H1 (cell line): ENCODE measurements around the gene NTMT1. TPM values are rescaled to one million over a fixed set of nuclear protein-coding genes. Genes with fewer than 3 reads are reported as not detected.
A peak's percentile ranks its signal among the peaks of the same experiment; 100 is the strongest.

Experiments
- CTCF ChIA-PET: fragments of 300-600 bp; sonication (Branson Sonifier 250); formaldehyde crosslinking; loops from one replicate; lab custom pipeline; 2021; ENCODE audit not compliant: partially characterized antibody; lab: Charles Lee
- POLR2A ChIA-PET: fragments of 300-600 bp; sonication (Branson Sonifier 250); formaldehyde crosslinking; loops from one replicate; lab custom pipeline; 2021; ENCODE audit warnings: inconsistent platforms; ENCODE audit not compliant: partially characterized antibody; lab: Charles Lee
- DNase-seq, 2 experiments: peaks; one replicate each; pipeline versions ENCODE4 v3.0.0 to v3.0.0-alpha.2; 2010 to 2022; ENCODE audit warnings: low spot score in 2 of 2, low read depth in 1 of 2, mixed read lengths in 1 of 2
- FAIRE-seq: peaks from 2 replicates; lab custom pipeline; 2011; peaks lifted over from hg19 to GRCh38; lab: Jason Lieb, UNC
- H2AFZ ChIP-seq: 2 replicates; pipeline ENCODE4 v1.8.1; 2012; ENCODE audit warnings: low read length, inconsistent platforms
- H2AK5ac ChIP-seq: 2 replicates; pipeline ENCODE4 v1.6.1; 2013; ENCODE audit warnings: low read depth, low read length
- H2BK120ac ChIP-seq: replicated peaks from 2 replicates; pipeline ENCODE3; 2013; ENCODE audit warnings: low read depth, low read length, inconsistent platforms
- H2BK12ac ChIP-seq: 2 replicates; pipeline ENCODE4 v1.6.1; 2013; ENCODE audit warnings: low read depth, low read length
- H2BK15ac ChIP-seq: 2 replicates; pipeline ENCODE4 v1.6.1; 2013; ENCODE audit warnings: low read length
- H2BK20ac ChIP-seq: 2 replicates; pipeline ENCODE4 v1.6.1; 2013; ENCODE audit warnings: low read length
- H2BK5ac ChIP-seq: 2 replicates; pipeline ENCODE4 v1.6.1; 2013; ENCODE audit warnings: low read depth, low read length
- H3K14ac ChIP-seq: 2 replicates; pipeline ENCODE4 v1.6.1; 2013; ENCODE audit warnings: inconsistent platforms; ENCODE audit not compliant: insufficient read length
- H3K18ac ChIP-seq: 2 replicates; pipeline ENCODE4 v1.6.1; 2013; ENCODE audit warnings: low read length; ENCODE audit errors: extremely low read depth
- H3K23ac ChIP-seq: 2 replicates; pipeline ENCODE4 v1.6.1; 2013; ENCODE audit warnings: inconsistent platforms; ENCODE audit not compliant: insufficient read length
- H3K23me2 ChIP-seq: 2 replicates; pipeline ENCODE4 v1.6.1; 2013; ENCODE audit warnings: low read depth, low read length
- H3K27ac ChIP-seq: 2 replicates; pipeline ENCODE4 v1.6.1; 2011; ENCODE audit warnings: low read depth, low read length, inconsistent platforms
- H3K27me3 ChIP-seq, 4 experiments: replicated peaks in 1 of 4; 1 replicate in 1 of 4; 2 replicates in 3 of 4; pipeline versions ENCODE4 v1.6.1 to v1.8.1; 2011 to 2013; ENCODE audit warnings: low read length in 3 of 4, mild to moderate bottlenecking in 3 of 4, inconsistent platforms in 2 of 4, mixed read lengths in 2 of 4, moderate library complexity in 1 of 4; ENCODE audit not compliant: control insufficient read depth in 3 of 4, insufficient read depth in 3 of 4; ENCODE audit errors: extremely low read depth in 1 of 4
- H3K36me3 ChIP-seq, 4 experiments: 2 replicates each; pipeline versions ENCODE4 v1.6.1 to v1.8.1; 2011 to 2013; ENCODE audit warnings: mild to moderate bottlenecking in 4 of 4, low read length in 3 of 4, moderate library complexity in 2 of 4, control low read depth in 1 of 4, inconsistent platforms in 1 of 4; ENCODE audit not compliant: insufficient read depth in 4 of 4, control insufficient read depth in 2 of 4
- H3K4ac ChIP-seq: replicated peaks from 2 replicates; pipeline ENCODE3; 2013; ENCODE audit warnings: low read length, low read depth, mixed read lengths, inconsistent platforms; ENCODE audit not compliant: insufficient read length
- H3K4me1 ChIP-seq, 4 experiments: replicated peaks in 1 of 4; 1 replicate in 1 of 4; 2 replicates in 3 of 4; pipeline versions ENCODE4 v1.6.1 to v1.8.1; 2011 to 2013; ENCODE audit warnings: low read length in 3 of 4, inconsistent platforms in 2 of 4, mixed read lengths in 1 of 4; ENCODE audit not compliant: insufficient read depth in 4 of 4, control insufficient read depth in 3 of 4
- H3K4me2 ChIP-seq, 2 experiments: 2 replicates each; pipeline versions ENCODE4 v1.6.1 to v1.8.1; 2011 to 2013; ENCODE audit warnings: low read depth in 2 of 2, low read length in 2 of 2, control low read depth in 1 of 2, inconsistent platforms in 1 of 2, mild to moderate bottlenecking in 1 of 2; ENCODE audit not compliant: insufficient read depth in 1 of 2
- H3K4me3 ChIP-seq, 4 experiments: fragments of 200-600, 300-600 bp in 1 of 4; sonication (generic), shearing (Covaris generic), sonication (Bioruptor Twin) in 1 of 4; 2 replicates each; pipeline versions ENCODE4 v1.5.1 to v1.8.1; 2011 to 2016; ENCODE audit warnings: low read length in 4 of 4, low read depth in 3 of 4, control low read depth in 2 of 4, inconsistent platforms in 2 of 4, mild to moderate bottlenecking in 2 of 4, mixed read lengths in 1 of 4, moderate library complexity in 1 of 4; ENCODE audit not compliant: insufficient read depth in 2 of 4; ENCODE audit errors: extremely low read depth in 1 of 4
- H3K56ac ChIP-seq: replicated peaks from 2 replicates; pipeline ENCODE3; 2013; ENCODE audit warnings: low read depth, mild to moderate bottlenecking, mixed read lengths, low read length, inconsistent platforms; ENCODE audit not compliant: insufficient read length
- H3K79me1 ChIP-seq: 2 replicates; pipeline ENCODE4 v1.6.1; 2013; ENCODE audit warnings: low read depth, low read length, control low read depth
- H3K79me2 ChIP-seq, 2 experiments: 2 replicates each; pipeline versions ENCODE4 v1.6.1 to v1.8.1; 2012 to 2013; ENCODE audit warnings: low read length in 2 of 2, mild to moderate bottlenecking in 2 of 2, inconsistent platforms in 1 of 2; ENCODE audit not compliant: insufficient read depth in 2 of 2, control insufficient read depth in 1 of 2
- H3K9ac ChIP-seq, 4 experiments: replicated peaks in 1 of 4; 1 replicate in 1 of 4; 2 replicates in 3 of 4; pipeline versions ENCODE4 v1.6.1 to v1.8.1; 2011 to 2013; ENCODE audit warnings: low read depth in 3 of 4, low read length in 3 of 4, control low read depth in 2 of 4, mild to moderate bottlenecking in 2 of 4, moderate library complexity in 2 of 4, inconsistent platforms in 1 of 4; ENCODE audit errors: extremely low read depth in 1 of 4
- H3K9me3 ChIP-seq, 2 experiments: 2 replicates each; pipeline versions ENCODE4 v1.6.1 to v1.8.1; 2012 to 2013; ENCODE audit warnings: mild to moderate bottlenecking in 2 of 2, moderate library complexity in 2 of 2, control low read depth in 1 of 2, inconsistent platforms in 1 of 2, low read depth in 1 of 2, low read length in 1 of 2, mixed read lengths in 1 of 2; ENCODE audit not compliant: insufficient read depth in 2 of 2
- H4K20me1 ChIP-seq, 2 experiments: replicated peaks in 1 of 2; 2 replicates each; pipeline versions ENCODE3 to v1.8.1; 2011 to 2013; ENCODE audit warnings: inconsistent platforms in 2 of 2, low read length in 2 of 2, mild to moderate bottlenecking in 1 of 2; ENCODE audit not compliant: insufficient read depth in 2 of 2, control insufficient read depth in 1 of 2
- H4K5ac ChIP-seq: 2 replicates; pipeline ENCODE4 v1.6.1; 2013; ENCODE audit warnings: low read length, low read depth, mixed read lengths, inconsistent platforms; ENCODE audit not compliant: insufficient read length
- H4K8ac ChIP-seq: 2 replicates; pipeline ENCODE4 v1.8.0; 2013; ENCODE audit warnings: mild to moderate bottlenecking, moderate library complexity, low read length, inconsistent platforms; ENCODE audit not compliant: insufficient read depth; ENCODE audit errors: extremely low read depth
- H4K91ac ChIP-seq: replicated peaks from 2 replicates; pipeline ENCODE3; 2013; ENCODE audit warnings: low read length, mixed read lengths, inconsistent platforms; ENCODE audit not compliant: insufficient read length
- CBX8 ChIP-seq: fragments of 300-800, 300-1000 bp; sonication (generic); IDR thresholded peaks from 2 replicates; pipeline ENCODE4 v1.7.1; 2016; ENCODE audit warnings: low read depth, low read length, borderline replicate concordance
- EGR1 ChIP-seq: IDR thresholded peaks from 2 replicates; pipeline ENCODE4 v1.6.1; 2011; ENCODE audit warnings: low read depth, low read length, borderline replicate concordance
- HDAC2 ChIP-seq, 2 experiments: fragments of 300-600 bp in 1 of 2; sonication (generic) in 1 of 2; IDR thresholded peaks; 2 replicates each; pipeline ENCODE4 v1.6.1; 2011 to 2012; ENCODE audit warnings: low read depth in 2 of 2, low read length in 2 of 2, mild to moderate bottlenecking in 2 of 2, moderate library complexity in 2 of 2, borderline replicate concordance in 1 of 2, inconsistent platforms in 1 of 2
- HDAC6 ChIP-seq: IDR thresholded peaks from one replicate; pipeline ENCODE4 v1.7.1; 2012; ENCODE audit warnings: low read depth, mild to moderate bottlenecking, inconsistent platforms, low read length, moderate library complexity
- RXRA ChIP-seq: IDR thresholded peaks from 2 replicates; pipeline ENCODE4 v1.6.1; 2011; ENCODE audit warnings: low read depth, mild to moderate bottlenecking, low read length, moderate library complexity; ENCODE audit not compliant: insufficient read depth
- SRF ChIP-seq: IDR thresholded peaks from 2 replicates; pipeline ENCODE4 v1.6.1; 2011; ENCODE audit warnings: mild to moderate bottlenecking, low read depth, low read length, moderate library complexity
- ZNF274 ChIP-seq: IDR thresholded peaks from 2 replicates; pipeline ENCODE4 v1.7.0; 2012; ENCODE audit warnings: low read length, borderline replicate concordance; ENCODE audit errors: extremely low read depth
- WGBS, 2 experiments: shearing (Covaris generic) in 1 of 2; methylation state at CpG; one replicate each; pipeline versions ENCODE4 v1.1.6 to v1.1.7; 2013 to 2015; ENCODE audit warnings: low lambda C conversion rate in 2 of 2, mixed read lengths in 2 of 2, inconsistent platforms in 1 of 2, low coverage in 1 of 2, missing lambda C conversion rate in 1 of 2; ENCODE audit not compliant: insufficient replicate concordance in 2 of 2, insufficient coverage in 1 of 2, insufficient read length in 1 of 2; ENCODE audit errors: extremely low coverage in 1 of 2, missing lambda C conversion rate in 1 of 2; 5-methylcytosine and 5-hydroxymethylcytosine counted together
- polyA plus RNA-seq, 7 experiments: library from polyadenylated mRNA; depleted of rRNA in 3 of 7; stranded (reverse) in 5 of 7; unstranded in 2 of 7; fragments of >200 nt in 5 of 7; fragments of 200-250 nt in 2 of 7; gene quantifications; 1 replicate in 5 of 7; 2 replicates in 1 of 7; 4 replicates in 1 of 7; pipeline versions ENCODE4 v1.2.1 to v1.2.3, GENCODE V29; 2011 to 2013; ENCODE audit warnings: missing spikeins in 2 of 7, mixed read lengths in 2 of 7
- total RNA-seq: library from RNA; stranded (reverse); fragmentation: NEBNext Ultra II Directional; extraction: Animal tissue kit (Norgen Biotek cat#: 25700); gene quantifications from 2 replicates; pipeline ENCODE4 v1.2.1, GENCODE V29; 2021

The NTMT1 gene
- total and polyA plus RNA-seq, 2 of the 8 experiments (the other 6 are each of a cell fraction or from before 2014, with no cell fraction given), result 66.8 to 70.2 TPM

DNA sequence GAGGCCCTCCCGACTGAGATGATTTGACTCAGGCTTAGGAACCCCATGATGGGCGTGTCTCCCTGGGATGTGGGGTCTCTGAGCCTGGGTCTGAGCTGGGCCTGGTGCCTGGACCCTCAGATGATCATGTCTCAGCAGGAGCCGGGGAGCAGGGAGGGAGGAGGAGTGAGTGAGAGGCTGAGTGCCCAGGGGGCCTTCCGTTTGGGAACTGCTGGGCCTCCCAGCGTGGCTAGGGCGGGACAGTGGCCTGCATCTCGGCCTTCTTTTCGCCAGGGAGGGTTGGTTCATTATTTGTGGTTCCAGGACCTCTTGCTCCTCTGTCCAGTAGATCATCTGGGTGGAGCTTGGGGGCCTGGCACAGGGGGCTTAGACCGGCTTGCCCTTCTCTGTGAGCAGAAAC is 45.1 kb downstream of the NTMT1 start:
- H4K91ac ChIP-seq, result no peak overlapping the region
- no peak overlapping the region for H2BK15ac ChIP-seq
- no peak overlapping the region for H3K18ac ChIP-seq
- no peak overlapping the region for H2BK20ac ChIP-seq
- peak overlapping the region; percentile 58 for H4K8ac ChIP-seq
- DNase-seq, result no peak
- no peaks in the 10 kb centered on the region for H3K79me2 ChIP-seq
- no peaks in the 10 kb centered on the region for H4K20me1 ChIP-seq
- peak overlapping the region; percentile 2; the same call in 1 of the 2 replicates for H2BK12ac ChIP-seq
- no peak overlapping the region for H2AK5ac ChIP-seq
- CTCF ChIA-PET, result interaction anchor here (1.4 kb wide), 1 partner anchor 56 kb away, joined by 3 read pairs; no protein-coding TSS in a partner anchor
- H3K27me3 ChIP-seq, result peaks cover 0 to 7% (median 1%) of the 10 kb centered on the region in 4 experiments; a peak in 2 of 7 replicates
- H3K4ac ChIP-seq, result peak overlapping the region; percentile 13
- H3K56ac ChIP-seq, result no peak overlapping the region
- TF ChIP-seq HDAC2 (IDR thresholded peaks at IDR 0.05; ENCODE audit: borderline replicate concordance in 1 of 2, low read depth in 2 of 2, low read length in 2 of 2), result no peak
- TF ChIP-seq SRF, result no peak
- TF ChIP-seq RXRA, result no peak
- no peak for TF ChIP-seq CBX8
- TF ChIP-seq HDAC6, result no peak
- TF ChIP-seq EGR1, result no peak
- no peak for TF ChIP-seq ZNF274
- TF ChIP-seq, all 59 proteins: peak for 0
- Histone ChIP-seq H3K4me3 (no peak overlapping the region), H3K4me1 (peaks cover 0 to 9% (median 4%) of the 10 kb centered on the region in 4 experiments; a peak in 5 of 7 replicates), H2BK120ac (no peak overlapping the region), H4K5ac (no peak overlapping the region), H3K27ac (no peak overlapping the region), H3K36me3 (no peaks in the 10 kb centered on the region), H3K4me2 (no peak overlapping the region), H3K14ac (no peak overlapping the region), H3K23ac (no peak overlapping the region), H2AFZ (no peak overlapping the region), H3K79me1 (no peaks in the 10 kb centered on the region), H3K23me2 (peaks cover 3% of the 10 kb centered on the region; the same call in 1 of the 2 replicates), H2BK5ac (0 out of 2 replicates have a peak overlapping the region, but pooled peaks have one; percentile 0), H3K9me3 (no peaks in the 10 kb centered on the region), H3K9ac (no peak overlapping the region)
- FAIRE-seq, result no peak
- WGBS, 2 experiments, result 75% methylated on average over 7 of the region's 9 CpGs; no CpG with 5 or more reads in 1 of the 2 experiments
- POLR2A ChIA-PET, result no interaction called here
